ENCODE measurements around the gene FAM156B. TPM values are rescaled to one million over a fixed set of nuclear protein-coding genes. Genes with fewer than 3 reads are reported as not detected.
"Not testable (repeated sequence)": the region's sequence is repeated elsewhere in the genome, so short reads cannot be mapped to it uniquely, and the experiment has no call there.

FAM156B gene
- total RNA-seq, 1 donor from 2014 or later = 21.9 TPM

DNA sequence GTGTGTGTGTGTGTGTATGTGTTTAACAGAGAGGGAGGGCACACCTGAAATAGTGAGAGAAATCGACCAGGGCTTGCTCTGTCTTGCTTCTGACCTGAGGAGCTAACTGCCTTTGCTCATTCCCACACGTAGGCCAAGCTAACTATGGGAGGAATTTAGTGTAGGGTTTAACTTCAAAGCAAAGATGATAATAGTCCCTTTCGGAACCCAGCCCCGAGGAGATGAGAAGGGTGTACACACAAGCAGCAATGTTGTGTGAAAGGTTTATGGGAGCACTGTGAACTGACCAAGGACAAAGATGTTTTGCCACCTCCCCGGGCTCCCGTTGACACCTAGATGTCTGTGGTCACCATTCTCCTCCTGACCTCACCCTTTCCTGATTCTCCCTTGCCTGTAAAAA is 20.7 kb upstream of the FAM156B start:
- not testable (repeated sequence) for H3K9me3 ChIP-seq (ENCODE audit: control insufficient read depth in 3 of 3, low read length in 3 of 3); H3K9ac ChIP-seq (ENCODE audit: low read depth in 1 of 3, low read length in 3 of 3); H3K4me1 ChIP-seq (ENCODE audit: control insufficient read depth in 3 of 3, insufficient read depth in 3 of 3, low read length in 3 of 3); H3K36me3 ChIP-seq (ENCODE audit: control insufficient read depth in 3 of 3, insufficient read depth in 3 of 3, low read length in 3 of 3); H3K27ac ChIP-seq (ENCODE audit: low read depth, low read length); H3K4me3 ChIP-seq (ENCODE audit: low read length in 3 of 3)
- H3K27me3 ChIP-seq (ENCODE audit: control insufficient read depth in 3 of 3, insufficient read depth in 3 of 3, low read length in 3 of 3) = peaks cover 0 to 14% (median 0%) of the 10 kb centered on the region in 3 donors

DNA sequence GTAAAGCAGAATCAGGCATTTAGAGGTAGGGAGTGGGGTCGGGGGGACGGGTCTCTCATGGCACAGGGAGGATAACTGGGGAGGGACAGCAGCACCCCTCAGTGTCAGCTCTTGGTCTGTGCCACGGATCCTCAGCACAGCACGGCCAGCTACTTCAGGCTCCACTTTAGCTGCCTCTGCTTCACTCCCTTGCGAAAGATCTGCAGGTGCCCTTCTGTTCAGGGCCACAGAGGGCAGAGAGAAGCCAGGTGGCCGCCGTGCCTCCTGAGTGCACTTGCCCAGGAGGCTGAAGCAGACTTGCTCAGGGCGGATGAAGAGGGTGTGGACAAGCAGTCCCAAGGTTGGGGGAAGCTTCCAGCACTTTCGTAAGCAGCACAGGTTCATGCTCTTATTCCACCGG is 9.7 kb upstream of the FAM156B start:
- H3K27ac ChIP-seq (ENCODE audit: low read depth, low read length); H3K9ac ChIP-seq (ENCODE audit: low read depth in 1 of 3, low read length in 3 of 3); H3K9me3 ChIP-seq (ENCODE audit: control insufficient read depth in 3 of 3, low read length in 3 of 3); H3K4me3 ChIP-seq (ENCODE audit: low read length in 3 of 3); H3K36me3 ChIP-seq (ENCODE audit: control insufficient read depth in 3 of 3, insufficient read depth in 3 of 3, low read length in 3 of 3); H3K4me1 ChIP-seq (ENCODE audit: control insufficient read depth in 3 of 3, insufficient read depth in 3 of 3, low read length in 3 of 3); H3K27me3 ChIP-seq (ENCODE audit: control insufficient read depth in 3 of 3, insufficient read depth in 3 of 3, low read length in 3 of 3): not testable (repeated sequence)

- H3K4me1 ChIP-seq (ENCODE audit: control insufficient read depth in 3 of 3, insufficient read depth in 3 of 3, low read length in 3 of 3); H3K9me3 ChIP-seq (ENCODE audit: control insufficient read depth in 3 of 3, low read length in 3 of 3); H3K36me3 ChIP-seq (ENCODE audit: control insufficient read depth in 3 of 3, insufficient read depth in 3 of 3, low read length in 3 of 3); H3K4me3 ChIP-seq (ENCODE audit: low read length in 3 of 3); H3K27ac ChIP-seq (ENCODE audit: low read depth, low read length); H3K27me3 ChIP-seq (ENCODE audit: control insufficient read depth in 3 of 3, insufficient read depth in 3 of 3, low read length in 3 of 3); H3K9ac ChIP-seq (ENCODE audit: low read depth in 1 of 3, low read length in 3 of 3): not testable (repeated sequence)
Observed at GRCh38 chrX:52888090-52888489, 9.0 kb upstream of the FAM156B start.

DNA sequence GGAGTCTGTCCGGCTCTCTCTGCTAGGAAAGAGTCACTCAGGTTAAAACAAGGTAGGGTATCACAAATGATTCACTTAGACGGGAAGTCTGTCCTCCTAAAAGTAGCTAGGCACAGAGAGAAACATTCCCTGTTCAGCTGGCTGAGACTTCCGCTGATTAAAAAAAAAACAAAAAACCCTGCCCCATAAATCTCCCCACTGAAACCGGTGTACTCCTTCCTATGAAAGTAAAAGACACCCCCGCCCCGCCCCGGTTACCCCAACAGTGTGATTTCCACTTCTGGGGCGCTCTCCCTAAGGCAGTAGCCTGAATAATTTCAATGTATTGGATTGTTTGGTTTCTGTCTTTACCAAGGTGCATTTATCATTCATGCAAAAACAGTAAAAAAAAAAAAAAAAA is 692 bp upstream of the FAM156B start:
- not testable (repeated sequence) for H3K4me1 ChIP-seq (ENCODE audit: control insufficient read depth in 3 of 3, insufficient read depth in 3 of 3, low read length in 3 of 3); H3K9me3 ChIP-seq (ENCODE audit: control insufficient read depth in 3 of 3, low read length in 3 of 3); H3K27ac ChIP-seq (ENCODE audit: low read depth, low read length); H3K4me3 ChIP-seq (ENCODE audit: low read length in 3 of 3); H3K27me3 ChIP-seq (ENCODE audit: control insufficient read depth in 3 of 3, insufficient read depth in 3 of 3, low read length in 3 of 3); H3K36me3 ChIP-seq (ENCODE audit: control insufficient read depth in 3 of 3, insufficient read depth in 3 of 3, low read length in 3 of 3); H3K9ac ChIP-seq (ENCODE audit: low read depth in 1 of 3, low read length in 3 of 3)

GRCh38 chrX:52905531-52905930 is 8.4 kb downstream of the FAM156B start:
- not testable (repeated sequence) for H3K27me3 ChIP-seq (ENCODE audit: control insufficient read depth in 3 of 3, insufficient read depth in 3 of 3, low read length in 3 of 3); H3K4me3 ChIP-seq (ENCODE audit: low read length in 3 of 3); H3K4me1 ChIP-seq (ENCODE audit: control insufficient read depth in 3 of 3, insufficient read depth in 3 of 3, low read length in 3 of 3); H3K36me3 ChIP-seq (ENCODE audit: control insufficient read depth in 3 of 3, insufficient read depth in 3 of 3, low read length in 3 of 3); H3K9ac ChIP-seq (ENCODE audit: low read depth in 1 of 3, low read length in 3 of 3); H3K9me3 ChIP-seq (ENCODE audit: control insufficient read depth in 3 of 3, low read length in 3 of 3); H3K27ac ChIP-seq (ENCODE audit: low read depth, low read length)

DNA sequence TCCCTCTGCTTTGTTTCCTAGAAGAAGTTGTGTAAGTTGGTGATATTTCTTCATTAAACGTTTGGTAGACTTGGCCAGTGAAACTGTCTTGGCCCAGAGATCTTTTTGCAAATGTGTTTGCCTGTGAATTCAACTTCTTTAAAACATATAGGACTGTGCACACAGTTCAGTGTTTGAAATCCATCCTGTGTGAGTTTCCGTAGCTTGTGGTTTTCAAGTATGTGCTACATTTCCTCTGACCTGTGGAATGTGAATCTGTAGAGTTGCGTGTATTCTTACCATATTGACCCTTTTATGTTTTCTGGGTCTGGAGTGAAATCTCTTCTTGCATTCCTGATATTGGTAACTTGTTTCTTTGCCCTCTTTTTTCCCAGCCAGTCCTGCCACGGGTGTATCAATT is 8.9 kb downstream of the FAM156B start:
- not testable (repeated sequence) for H3K27ac ChIP-seq (ENCODE audit: low read depth, low read length); H3K36me3 ChIP-seq (ENCODE audit: control insufficient read depth in 3 of 3, insufficient read depth in 3 of 3, low read length in 3 of 3); H3K9me3 ChIP-seq (ENCODE audit: control insufficient read depth in 3 of 3, low read length in 3 of 3); H3K9ac ChIP-seq (ENCODE audit: low read depth in 1 of 3, low read length in 3 of 3); H3K27me3 ChIP-seq (ENCODE audit: control insufficient read depth in 3 of 3, insufficient read depth in 3 of 3, low read length in 3 of 3); H3K4me1 ChIP-seq (ENCODE audit: control insufficient read depth in 3 of 3, insufficient read depth in 3 of 3, low read length in 3 of 3); H3K4me3 ChIP-seq (ENCODE audit: low read length in 3 of 3)

DNA sequence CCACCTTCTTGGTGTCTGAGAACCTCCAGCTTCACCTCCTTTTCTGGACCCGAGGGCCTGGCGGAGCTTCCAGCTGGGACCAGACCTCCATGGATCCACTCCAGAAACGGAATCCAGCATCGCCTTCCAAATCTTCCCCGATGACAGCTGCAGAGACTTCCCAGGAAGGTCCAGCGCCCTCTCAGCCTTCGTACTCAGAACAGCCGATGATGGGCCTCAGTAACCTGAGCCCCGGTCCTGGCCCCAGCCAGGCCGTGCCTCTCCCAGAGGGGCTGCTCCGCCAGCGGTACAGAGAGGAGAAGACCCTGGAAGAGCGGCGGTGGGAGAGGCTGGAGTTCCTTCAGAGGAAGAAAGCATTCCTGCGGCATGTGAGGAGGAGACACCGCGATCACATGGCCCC is 10.0 kb downstream of the FAM156B start:
- H3K4me1 ChIP-seq (ENCODE audit: control insufficient read depth in 3 of 3, insufficient read depth in 3 of 3, low read length in 3 of 3); H3K27me3 ChIP-seq (ENCODE audit: control insufficient read depth in 3 of 3, insufficient read depth in 3 of 3, low read length in 3 of 3); H3K27ac ChIP-seq (ENCODE audit: low read depth, low read length); H3K36me3 ChIP-seq (ENCODE audit: control insufficient read depth in 3 of 3, insufficient read depth in 3 of 3, low read length in 3 of 3); H3K9me3 ChIP-seq (ENCODE audit: control insufficient read depth in 3 of 3, low read length in 3 of 3); H3K9ac ChIP-seq (ENCODE audit: low read depth in 1 of 3, low read length in 3 of 3); H3K4me3 ChIP-seq (ENCODE audit: low read length in 3 of 3): not testable (repeated sequence)

DNA sequence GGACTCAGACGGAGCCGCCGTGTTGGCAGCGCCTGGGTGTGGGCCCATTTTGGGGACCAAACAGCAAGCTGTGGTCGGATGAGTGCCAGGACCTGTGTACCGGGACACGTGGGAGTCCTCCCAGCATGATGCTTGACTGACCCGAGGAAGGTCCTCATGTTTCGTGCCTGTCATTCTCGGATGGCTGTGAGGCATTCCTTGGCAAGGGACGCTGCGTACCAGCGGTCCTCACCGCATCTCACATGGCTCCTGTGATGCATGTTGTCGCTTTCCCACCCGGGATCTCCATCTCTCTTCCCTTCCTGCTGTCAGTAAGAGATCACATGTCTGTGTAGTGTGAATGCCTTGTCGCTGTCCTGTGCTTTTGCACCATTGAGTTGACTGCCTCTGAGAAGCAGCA is 10.8 kb downstream of the FAM156B start:
- H3K36me3 ChIP-seq (ENCODE audit: control insufficient read depth in 3 of 3, insufficient read depth in 3 of 3, low read length in 3 of 3); H3K4me1 ChIP-seq (ENCODE audit: control insufficient read depth in 3 of 3, insufficient read depth in 3 of 3, low read length in 3 of 3); H3K4me3 ChIP-seq (ENCODE audit: low read length in 3 of 3); H3K9me3 ChIP-seq (ENCODE audit: control insufficient read depth in 3 of 3, low read length in 3 of 3); H3K27me3 ChIP-seq (ENCODE audit: control insufficient read depth in 3 of 3, insufficient read depth in 3 of 3, low read length in 3 of 3); H3K9ac ChIP-seq (ENCODE audit: low read depth in 1 of 3, low read length in 3 of 3); H3K27ac ChIP-seq (ENCODE audit: low read depth, low read length): not testable (repeated sequence)

GRCh38 chrX:52909313-52909969 is 12.3 kb downstream of the FAM156B start:
- not testable (repeated sequence) for H3K4me1 ChIP-seq (ENCODE audit: control insufficient read depth in 3 of 3, insufficient read depth in 3 of 3, low read length in 3 of 3); H3K4me3 ChIP-seq (ENCODE audit: low read length in 3 of 3); H3K27ac ChIP-seq (ENCODE audit: low read depth, low read length); H3K27me3 ChIP-seq (ENCODE audit: control insufficient read depth in 3 of 3, insufficient read depth in 3 of 3, low read length in 3 of 3); H3K36me3 ChIP-seq (ENCODE audit: control insufficient read depth in 3 of 3, insufficient read depth in 3 of 3, low read length in 3 of 3); H3K9ac ChIP-seq (ENCODE audit: low read depth in 1 of 3, low read length in 3 of 3); H3K9me3 ChIP-seq (ENCODE audit: control insufficient read depth in 3 of 3, low read length in 3 of 3)

DNA sequence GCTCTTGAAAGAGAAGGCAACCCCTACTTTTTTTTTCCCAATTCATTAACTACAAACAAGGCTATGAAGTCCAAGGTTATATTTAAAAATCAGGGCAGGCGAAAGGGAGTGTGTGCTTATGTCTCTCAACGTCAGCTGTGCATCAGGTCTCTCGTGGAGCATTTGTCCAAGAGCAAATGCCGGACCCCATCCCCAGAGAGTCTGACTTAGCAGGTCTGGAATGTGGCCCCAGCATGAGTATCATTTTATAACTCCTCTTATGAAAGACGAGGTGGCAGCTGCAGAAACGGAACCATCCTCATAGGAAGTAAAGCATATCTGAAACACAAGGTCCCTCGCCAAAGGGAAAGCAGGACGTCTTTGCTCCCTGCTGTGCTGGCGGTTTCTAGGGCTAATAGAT is 16.6 kb downstream of the FAM156B start:
- not testable (repeated sequence) for H3K4me1 ChIP-seq (ENCODE audit: control insufficient read depth in 3 of 3, insufficient read depth in 3 of 3, low read length in 3 of 3); H3K9ac ChIP-seq (ENCODE audit: low read depth in 1 of 3, low read length in 3 of 3); H3K27me3 ChIP-seq (ENCODE audit: control insufficient read depth in 3 of 3, insufficient read depth in 3 of 3, low read length in 3 of 3); H3K9me3 ChIP-seq (ENCODE audit: control insufficient read depth in 3 of 3, low read length in 3 of 3); H3K27ac ChIP-seq (ENCODE audit: low read depth, low read length); H3K36me3 ChIP-seq (ENCODE audit: control insufficient read depth in 3 of 3, insufficient read depth in 3 of 3, low read length in 3 of 3); H3K4me3 ChIP-seq (ENCODE audit: low read length in 3 of 3)

DNA sequence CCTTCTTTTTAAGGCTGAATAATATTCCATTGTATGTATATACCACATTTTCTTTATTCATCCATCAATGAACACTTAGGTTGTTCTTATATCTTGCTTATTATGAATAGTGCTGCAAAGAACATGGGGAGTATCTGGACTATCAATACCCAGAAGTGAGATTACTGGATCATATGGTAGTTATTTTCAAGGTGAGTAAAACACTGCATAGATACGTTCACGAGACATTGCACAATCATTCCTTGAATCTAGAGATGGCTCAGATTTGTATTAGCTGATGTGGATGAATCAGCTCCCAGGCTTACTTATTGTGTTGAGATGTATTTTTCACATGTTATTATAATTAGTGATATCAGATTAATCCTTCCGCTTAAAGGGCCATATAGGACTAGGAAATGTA is 17.6 kb downstream of the FAM156B start:
- not testable (repeated sequence) for H3K4me3 ChIP-seq (ENCODE audit: low read length in 3 of 3); H3K9ac ChIP-seq (ENCODE audit: low read depth in 1 of 3, low read length in 3 of 3); H3K27ac ChIP-seq (ENCODE audit: low read depth, low read length); H3K9me3 ChIP-seq (ENCODE audit: control insufficient read depth in 3 of 3, low read length in 3 of 3); H3K4me1 ChIP-seq (ENCODE audit: control insufficient read depth in 3 of 3, insufficient read depth in 3 of 3, low read length in 3 of 3); H3K36me3 ChIP-seq (ENCODE audit: control insufficient read depth in 3 of 3, insufficient read depth in 3 of 3, low read length in 3 of 3); H3K27me3 ChIP-seq (ENCODE audit: control insufficient read depth in 3 of 3, insufficient read depth in 3 of 3, low read length in 3 of 3)

Measured in skeletal muscle tissue (tissue), 4 donors.